Measurements from ENCODE around the gene CAMTA1.

The CAMTA1 gene

GRCh38 chr1:6771441-6771769 is 13.8 kb upstream of the CAMTA1 start:
- no peak for DNase-seq (ENCODE audit: low read depth)
- no peak for TF ChIP-seq CTCF (conservative IDR thresholded peaks at IDR 0.05; ENCODE audit: low read length)
- H3K4me3 ChIP-seq (ENCODE audit: low read length) = no peak overlapping the region

- no peak for TF ChIP-seq CTCF (conservative IDR thresholded peaks at IDR 0.05; ENCODE audit: low read length)
- H3K4me3 ChIP-seq (ENCODE audit: low read length) = no peak overlapping the region
- no peak for DNase-seq (ENCODE audit: low read depth)
These were observed 10.9 kb upstream of the CAMTA1 start for GRCh38 chr1:6774381-6774780.

- no peak for TF ChIP-seq CTCF (conservative IDR thresholded peaks at IDR 0.05; ENCODE audit: low read length)
- no peak overlapping the region for H3K4me3 ChIP-seq (ENCODE audit: low read length)
- DNase-seq (ENCODE audit: low read depth) = no peak
These were observed 9.8 kb upstream of the CAMTA1 start for GRCh38 chr1:6775261-6776043.

GRCh38 chr1:6776389-6776788 is 8.9 kb upstream of the CAMTA1 start:
- TF ChIP-seq CTCF (conservative IDR thresholded peaks at IDR 0.05; ENCODE audit: low read length) = no peak
- no peak for DNase-seq (ENCODE audit: low read depth)
- no peak overlapping the region for H3K4me3 ChIP-seq (ENCODE audit: low read length)

- TF ChIP-seq CTCF (conservative IDR thresholded peaks at IDR 0.05; ENCODE audit: low read length) = no peak
- no peak overlapping the region for H3K4me3 ChIP-seq (ENCODE audit: low read length)
- DNase-seq (ENCODE audit: low read depth) = no peak
These were observed 8.4 kb upstream of the CAMTA1 start for GRCh38 chr1:6776895-6777294.

- no peak for TF ChIP-seq CTCF (conservative IDR thresholded peaks at IDR 0.05; ENCODE audit: low read length)
- H3K4me3 ChIP-seq (ENCODE audit: low read length) = no peak overlapping the region
- DNase-seq (ENCODE audit: low read depth) = no peak
These were observed 7.4 kb upstream of the CAMTA1 start for GRCh38 chr1:6777813-6778212.

GRCh38 chr1:6779089-6779805 is 6.0 kb upstream of the CAMTA1 start:
- H3K4me3 ChIP-seq (ENCODE audit: low read length) = no peak overlapping the region
- TF ChIP-seq CTCF (conservative IDR thresholded peaks at IDR 0.05; ENCODE audit: low read length) = no peak
- DNase-seq (ENCODE audit: low read depth) = no peak
